Neural cell (in vitro differentiated cells): ENCODE data around the gene NFYC.

Experiments
- CTCF ChIP-seq: fragments of 450-650 bp; IDR thresholded peaks from 2 replicates; pipeline ENCODE4 v1.5.1; 2014; ENCODE audit warnings: antibody characterized with exemption, mild to moderate bottlenecking, moderate library complexity; ENCODE audit not compliant: poor library complexity, severe bottlenecking
- EP300 ChIP-seq: fragments of 450-650 bp; conservative IDR thresholded peaks from 2 replicates; pipeline ENCODE4 v1.6.1; 2014; ENCODE audit warnings: antibody characterized with exemption, mild to moderate bottlenecking, moderate library complexity; ENCODE audit not compliant: poor library complexity, severe bottlenecking
- EZH2 ChIP-seq: fragments of 200-600, 300-800 bp; shearing (Covaris generic), sonication (generic); IDR thresholded peaks from 2 replicates; pipeline ENCODE4 v1.6.1; 2014; ENCODE audit warnings: antibody characterized with exemption, low read length, borderline replicate concordance, mild to moderate bottlenecking; ENCODE audit not compliant: insufficient read depth, poor library complexity, severe bottlenecking
- MXI1 ChIP-seq: fragments of 450-650 bp; conservative IDR thresholded peaks from 2 replicates; pipeline ENCODE4 v1.6.1; 2014; ENCODE audit warnings: antibody characterized with exemption, mild to moderate bottlenecking; ENCODE audit not compliant: poor library complexity, severe bottlenecking
- POLR2AphosphoS5 ChIP-seq: IDR thresholded peaks from 2 replicates; pipeline ENCODE4 v1.6.1; 2012
- REST ChIP-seq: IDR thresholded peaks from 2 replicates; pipeline ENCODE4 v1.6.1; 2012; ENCODE audit warnings: borderline replicate concordance
- SMC3 ChIP-seq: fragments of 450-650 bp; conservative IDR thresholded peaks from 2 replicates; pipeline ENCODE4 v1.6.1; 2014; ENCODE audit warnings: antibody characterized with exemption, mild to moderate bottlenecking, moderate library complexity; ENCODE audit not compliant: poor library complexity
- TAF1 ChIP-seq: IDR thresholded peaks from 2 replicates; pipeline ENCODE4 v1.6.1; 2012; ENCODE audit warnings: low read depth

- peak; percentile 78 for TF ChIP-seq CTCF
- no peak for TF ChIP-seq EZH2
- no peak for TF ChIP-seq EP300
- TF ChIP-seq POLR2AphosphoS5, result no peak
- no peak for TF ChIP-seq REST
- peak; percentile 77 for TF ChIP-seq SMC3
- no peak for TF ChIP-seq TAF1
- TF ChIP-seq MXI1, result no peak
Measured at GRCh38 chr1:40668769-40669525, 22.6 kb upstream of the NFYC start.
